WTC11 (cell line): ENCODE results near the gene VAMP3. TPM values are rescaled to one million over a fixed set of nuclear protein-coding genes. Genes with fewer than 3 reads are reported as not detected.

Experiments used
- ATAC-seq: fragments of 200-7000 bp; cut with Tn5 transposase; 2 replicates; pipeline ENCODE4 v1.10.0; 2021; ENCODE audit warnings: mild to moderate bottlenecking, moderate library complexity
- CTCF ChIA-PET: fragments of 300-600 bp; sonication (Branson Sonifier 250); formaldehyde crosslinking; loops from one replicate; lab custom pipeline; 2021; ENCODE audit warnings: antibody characterized with exemption; lab: Charles Lee
- POLR2A ChIA-PET: fragments of 350-600 bp; sonication (Branson Sonifier 250); formaldehyde crosslinking; loops from one replicate; lab custom pipeline; 2021; ENCODE audit warnings: antibody characterized with exemption; lab: Charles Lee
- DNase-seq: peaks from one replicate; pipeline ENCODE4 v3.0.0; 2021; ENCODE audit warnings: low spot score
- H3K27ac Mint-ChIP-seq: 2 replicates; pipeline ENCODE4 v1.8.0; 2021; ENCODE audit warnings: mixed read lengths
- H3K27me3 Mint-ChIP-seq: 2 replicates; pipeline ENCODE4 v1.8.0; 2021; ENCODE audit warnings: low read depth, mild to moderate bottlenecking, moderate library complexity, mixed read lengths
- H3K36me3 Mint-ChIP-seq: 2 replicates; pipeline ENCODE4 v1.8.0; 2021; ENCODE audit warnings: mixed read lengths
- H3K4me1 Mint-ChIP-seq: 2 replicates; pipeline ENCODE4 v1.8.0; 2022; ENCODE audit warnings: mixed read lengths
- H3K4me3 Mint-ChIP-seq: 2 replicates; pipeline ENCODE4 v1.8.0; 2021; ENCODE audit warnings: mild to moderate bottlenecking, moderate library complexity, mixed read lengths
- H3K9me3 Mint-ChIP-seq: 2 replicates; pipeline ENCODE4 v1.8.0; 2021; ENCODE audit warnings: mixed read lengths
- ATF2 ChIP-seq: sonication (generic); formaldehyde crosslinking; IDR thresholded peaks from 2 replicates; pipeline ENCODE4 v1.8.1; 2022; ENCODE audit warnings: low read depth, missing genetic modification reagents, borderline replicate concordance
- ELF4 ChIP-seq: sonication (generic); formaldehyde crosslinking; IDR thresholded peaks from 2 replicates; pipeline ENCODE4 v1.8.1; 2022; ENCODE audit warnings: low read depth, mild to moderate bottlenecking, moderate library complexity, missing genetic modification reagents
- GABPB1 ChIP-seq: sonication (generic); formaldehyde crosslinking; IDR thresholded peaks from 2 replicates; pipeline ENCODE4 v1.8.1; 2023; ENCODE audit warnings: mild to moderate bottlenecking, missing genetic modification reagents
- GRHL2 ChIP-seq: fragments of 250-450 bp; sonication (Bioruptor Pico); IDR thresholded peaks from 2 replicates; pipeline ENCODE4 v1.8.0; 2022; ENCODE audit warnings: mild to moderate bottlenecking, moderate library complexity; ENCODE audit not compliant: insufficient replicate concordance, severe bottlenecking
- JAZF1 ChIP-seq: fragments of 250-450 bp; sonication (Bioruptor Pico); IDR thresholded peaks from 2 replicates; pipeline ENCODE4 v1.9.0; 2021; ENCODE audit warnings: moderate library complexity, mild to moderate bottlenecking, inconsistent platforms
- KAT7 ChIP-seq: sonication (generic); formaldehyde crosslinking; IDR thresholded peaks from 2 replicates; pipeline ENCODE4 v1.8.1; 2023; ENCODE audit warnings: missing genetic modification reagents, mild to moderate bottlenecking, borderline replicate concordance
- NR2C2 ChIP-seq: sonication (generic); formaldehyde crosslinking; IDR thresholded peaks from 2 replicates; pipeline ENCODE4 v1.8.0; 2022; ENCODE audit warnings: mild to moderate bottlenecking, missing genetic modification reagents
- PRDM15 ChIP-seq: sonication (generic); formaldehyde crosslinking; IDR thresholded peaks from 2 replicates; pipeline ENCODE4 v1.8.0; 2022; ENCODE audit warnings: missing genetic modification reagents
- PRRX2 ChIP-seq: fragments of 250-450 bp; sonication (Bioruptor Pico); IDR thresholded peaks from 2 replicates; pipeline ENCODE4 v1.8.0; 2021; ENCODE audit warnings: mild to moderate bottlenecking
- TEAD1 ChIP-seq: sonication (generic); formaldehyde crosslinking; IDR thresholded peaks from 2 replicates; pipeline ENCODE4 v1.8.0; 2022; ENCODE audit warnings: mild to moderate bottlenecking, missing genetic modification reagents
- ZNF121 ChIP-seq: sonication (generic); formaldehyde crosslinking; IDR thresholded peaks from 2 replicates; pipeline ENCODE4 v1.8.0; 2023; ENCODE audit warnings: missing genetic modification reagents
- ZNF138 ChIP-seq: sonication (generic); formaldehyde crosslinking; conservative IDR thresholded peaks from 2 replicates; pipeline ENCODE4 v1.8.1; 2022; ENCODE audit warnings: mild to moderate bottlenecking, moderate library complexity, missing genetic modification reagents
- ZNF396 ChIP-seq: fragments of 250-450 bp; sonication (Bioruptor Pico); IDR thresholded peaks from 2 replicates; pipeline ENCODE4 v1.8.0; 2021; ENCODE audit warnings: mild to moderate bottlenecking, moderate library complexity, borderline replicate concordance
- ZNF425 ChIP-seq: fragments of 250-450 bp; sonication (Bioruptor Pico); conservative IDR thresholded peaks from 2 replicates; pipeline ENCODE4 v1.9.0; 2021; ENCODE audit warnings: mild to moderate bottlenecking
- total RNA-seq: library from RNA; stranded (reverse); gene quantifications from 3 replicates; pipeline ENCODE4 v1.2.3, GENCODE V29; 2021
- TF ChIP-seq, protein P1 (sequence below): sonication (generic); formaldehyde crosslinking; IDR thresholded peaks from 2 replicates; pipeline ENCODE4 v1.8.1; 2023; ENCODE audit warnings: mild to moderate bottlenecking, missing genetic modification reagents, borderline replicate concordance
- TF ChIP-seq, protein P2 (sequence below): sonication (generic); formaldehyde crosslinking; IDR thresholded peaks from 2 replicates; pipeline ENCODE4 v1.8.0; 2022; ENCODE audit warnings: mild to moderate bottlenecking, missing genetic modification reagents
- TF ChIP-seq, protein P3 (sequence below): sonication (generic); formaldehyde crosslinking; IDR thresholded peaks from 2 replicates; pipeline ENCODE4 v1.8.0; 2023; ENCODE audit warnings: mild to moderate bottlenecking, missing genetic modification reagents
- TF ChIP-seq, protein P4 (sequence below): sonication (generic); formaldehyde crosslinking; IDR thresholded peaks from 2 replicates; pipeline ENCODE4 v1.8.1; 2022; ENCODE audit warnings: low read depth, mild to moderate bottlenecking, moderate library complexity, missing genetic modification reagents, borderline replicate concordance

VAMP3 gene
- total RNA-seq, 1 experiment from 2014 or later = 40.2 TPM

DNA sequence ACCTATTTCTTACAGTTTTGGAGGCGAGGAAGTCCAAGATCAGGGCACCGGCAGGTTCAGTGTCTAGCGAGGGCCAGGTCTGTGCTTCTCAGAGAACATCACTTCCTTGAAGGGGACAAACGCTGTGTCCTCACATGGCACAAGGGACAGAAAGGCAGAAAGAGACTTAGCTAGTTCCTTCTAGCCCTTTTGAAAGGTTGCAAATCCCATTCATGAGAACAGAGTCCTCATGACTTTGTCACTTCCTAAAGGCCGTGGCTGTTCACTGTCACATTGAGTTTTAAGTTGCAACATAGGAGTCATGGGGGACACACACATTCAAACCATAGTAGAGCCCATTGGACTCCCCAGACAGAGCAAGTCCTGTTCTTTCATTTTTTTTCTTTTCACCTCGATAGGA is 40.4 kb downstream of the VAMP3 start (continued):
- no peak for TF ChIP-seq ATF2 (CRISPR knock-in tag)
- TF ChIP-seq PRRX2 (CRISPR knock-in tag) = no peak
- no peak for TF ChIP-seq JAZF1
- TF ChIP-seq, all 79 proteins: peak for 0

DNA sequence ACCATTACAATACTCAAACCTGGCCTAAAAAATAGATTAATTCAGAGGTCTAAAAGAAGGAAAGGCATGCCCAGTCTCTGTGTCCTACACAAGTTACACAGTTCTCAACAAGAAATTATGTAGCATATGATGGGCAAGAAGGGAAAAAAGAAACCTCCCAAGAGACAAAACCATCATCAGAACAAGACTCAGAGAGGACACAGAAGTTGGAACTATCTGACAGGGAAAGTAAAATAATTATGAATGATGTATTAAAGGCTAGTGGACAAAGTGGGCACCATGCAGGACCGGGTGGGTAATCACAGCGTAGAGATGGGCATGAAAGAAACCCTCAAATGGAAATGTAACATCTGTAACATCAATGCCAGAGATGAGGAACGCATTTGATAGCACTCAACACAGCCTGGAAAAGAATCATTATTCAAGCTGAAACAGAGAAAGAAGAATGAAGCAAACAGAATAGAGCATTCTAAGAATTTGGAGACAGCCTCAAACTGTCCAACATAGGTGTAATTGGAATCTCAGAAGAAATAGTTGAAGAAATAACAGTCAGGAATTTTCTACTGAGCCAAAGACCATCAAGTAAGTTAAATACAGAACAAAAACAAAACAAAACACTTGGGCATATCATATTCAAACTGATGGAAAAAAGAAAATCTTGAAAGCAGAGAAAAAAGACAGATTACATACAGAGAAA is 42.7 kb downstream of the VAMP3 start:
- peaks cover 36% of the 10 kb centered on the region for H3K36me3 Mint-ChIP-seq
- peaks cover 6% of the 10 kb centered on the region; the same call in 1 of the 2 replicates for H3K27me3 Mint-ChIP-seq
- no peaks in the 10 kb centered on the region for H3K4me1 Mint-ChIP-seq
- CTCF ChIA-PET = no interaction called here
- H3K27ac Mint-ChIP-seq = no peak overlapping the region
- H3K9me3 Mint-ChIP-seq = peaks cover 25% of the 10 kb centered on the region
- no peak overlapping the region for H3K4me3 Mint-ChIP-seq
- ATAC-seq (no peak), DNase-seq (no peak)
- POLR2A ChIA-PET = no interaction called here
- TF ChIP-seq GRHL2 (CRISPR knock-in tag) (no peak), NR2C2 (no peak), TEAD1 (CRISPR knock-in tag) (no peak), ZNF121 (CRISPR knock-in tag) (no peak), ZNF425 (no peak), PRDM15 (CRISPR knock-in tag) (no peak), PRRX2 (CRISPR knock-in tag) (no peak), ELF4 (CRISPR knock-in tag) (no peak), ZNF138 (CRISPR knock-in tag) (no peak), GABPB1 (CRISPR knock-in tag) (no peak), ZNF396 (CRISPR knock-in tag) (no peak), KAT7 (CRISPR knock-in tag) (no peak)
- TF ChIP-seq, protein P1, sequence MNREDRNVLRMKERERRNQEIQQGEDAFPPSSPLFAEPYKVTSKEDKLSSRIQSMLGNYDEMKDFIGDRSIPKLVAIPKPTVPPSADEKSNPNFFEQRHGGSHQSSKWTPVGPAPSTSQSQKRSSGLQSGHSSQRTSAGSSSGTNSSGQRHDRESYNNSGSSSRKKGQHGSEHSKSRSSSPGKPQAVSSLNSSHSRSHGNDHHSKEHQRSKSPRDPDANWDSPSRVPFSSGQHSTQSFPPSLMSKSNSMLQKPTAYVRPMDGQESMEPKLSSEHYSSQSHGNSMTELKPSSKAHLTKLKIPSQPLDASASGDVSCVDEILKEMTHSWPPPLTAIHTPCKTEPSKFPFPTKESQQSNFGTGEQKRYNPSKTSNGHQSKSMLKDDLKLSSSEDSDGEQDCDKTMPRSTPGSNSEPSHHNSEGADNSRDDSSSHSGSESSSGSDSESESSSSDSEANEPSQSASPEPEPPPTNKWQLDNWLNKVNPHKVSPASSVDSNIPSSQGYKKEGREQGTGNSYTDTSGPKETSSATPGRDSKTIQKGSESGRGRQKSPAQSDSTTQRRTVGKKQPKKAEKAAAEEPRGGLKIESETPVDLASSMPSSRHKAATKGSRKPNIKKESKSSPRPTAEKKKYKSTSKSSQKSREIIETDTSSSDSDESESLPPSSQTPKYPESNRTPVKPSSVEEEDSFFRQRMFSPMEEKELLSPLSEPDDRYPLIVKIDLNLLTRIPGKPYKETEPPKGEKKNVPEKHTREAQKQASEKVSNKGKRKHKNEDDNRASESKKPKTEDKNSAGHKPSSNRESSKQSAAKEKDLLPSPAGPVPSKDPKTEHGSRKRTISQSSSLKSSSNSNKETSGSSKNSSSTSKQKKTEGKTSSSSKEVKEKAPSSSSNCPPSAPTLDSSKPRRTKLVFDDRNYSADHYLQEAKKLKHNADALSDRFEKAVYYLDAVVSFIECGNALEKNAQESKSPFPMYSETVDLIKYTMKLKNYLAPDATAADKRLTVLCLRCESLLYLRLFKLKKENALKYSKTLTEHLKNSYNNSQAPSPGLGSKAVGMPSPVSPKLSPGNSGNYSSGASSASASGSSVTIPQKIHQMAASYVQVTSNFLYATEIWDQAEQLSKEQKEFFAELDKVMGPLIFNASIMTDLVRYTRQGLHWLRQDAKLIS = no peak
- TF ChIP-seq, protein P2, sequence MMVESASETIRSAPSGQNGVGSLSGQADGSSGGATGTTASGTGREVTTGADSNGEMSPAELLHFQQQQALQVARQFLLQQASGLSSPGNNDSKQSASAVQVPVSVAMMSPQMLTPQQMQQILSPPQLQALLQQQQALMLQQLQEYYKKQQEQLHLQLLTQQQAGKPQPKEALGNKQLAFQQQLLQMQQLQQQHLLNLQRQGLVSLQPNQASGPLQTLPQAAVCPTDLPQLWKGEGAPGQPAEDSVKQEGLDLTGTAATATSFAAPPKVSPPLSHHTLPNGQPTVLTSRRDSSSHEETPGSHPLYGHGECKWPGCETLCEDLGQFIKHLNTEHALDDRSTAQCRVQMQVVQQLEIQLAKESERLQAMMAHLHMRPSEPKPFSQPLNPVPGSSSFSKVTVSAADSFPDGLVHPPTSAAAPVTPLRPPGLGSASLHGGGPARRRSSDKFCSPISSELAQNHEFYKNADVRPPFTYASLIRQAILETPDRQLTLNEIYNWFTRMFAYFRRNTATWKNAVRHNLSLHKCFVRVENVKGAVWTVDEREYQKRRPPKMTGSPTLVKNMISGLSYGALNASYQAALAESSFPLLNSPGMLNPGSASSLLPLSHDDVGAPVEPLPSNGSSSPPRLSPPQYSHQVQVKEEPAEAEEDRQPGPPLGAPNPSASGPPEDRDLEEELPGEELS (CRISPR knock-in tag) = no peak
- TF ChIP-seq, protein P3, sequence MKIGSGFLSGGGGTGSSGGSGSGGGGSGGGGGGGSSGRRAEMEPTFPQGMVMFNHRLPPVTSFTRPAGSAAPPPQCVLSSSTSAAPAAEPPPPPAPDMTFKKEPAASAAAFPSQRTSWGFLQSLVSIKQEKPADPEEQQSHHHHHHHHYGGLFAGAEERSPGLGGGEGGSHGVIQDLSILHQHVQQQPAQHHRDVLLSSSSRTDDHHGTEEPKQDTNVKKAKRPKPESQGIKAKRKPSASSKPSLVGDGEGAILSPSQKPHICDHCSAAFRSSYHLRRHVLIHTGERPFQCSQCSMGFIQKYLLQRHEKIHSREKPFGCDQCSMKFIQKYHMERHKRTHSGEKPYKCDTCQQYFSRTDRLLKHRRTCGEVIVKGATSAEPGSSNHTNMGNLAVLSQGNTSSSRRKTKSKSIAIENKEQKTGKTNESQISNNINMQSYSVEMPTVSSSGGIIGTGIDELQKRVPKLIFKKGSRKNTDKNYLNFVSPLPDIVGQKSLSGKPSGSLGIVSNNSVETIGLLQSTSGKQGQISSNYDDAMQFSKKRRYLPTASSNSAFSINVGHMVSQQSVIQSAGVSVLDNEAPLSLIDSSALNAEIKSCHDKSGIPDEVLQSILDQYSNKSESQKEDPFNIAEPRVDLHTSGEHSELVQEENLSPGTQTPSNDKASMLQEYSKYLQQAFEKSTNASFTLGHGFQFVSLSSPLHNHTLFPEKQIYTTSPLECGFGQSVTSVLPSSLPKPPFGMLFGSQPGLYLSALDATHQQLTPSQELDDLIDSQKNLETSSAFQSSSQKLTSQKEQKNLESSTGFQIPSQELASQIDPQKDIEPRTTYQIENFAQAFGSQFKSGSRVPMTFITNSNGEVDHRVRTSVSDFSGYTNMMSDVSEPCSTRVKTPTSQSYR (CRISPR knock-in tag) = no peak
- TF ChIP-seq, protein P4, sequence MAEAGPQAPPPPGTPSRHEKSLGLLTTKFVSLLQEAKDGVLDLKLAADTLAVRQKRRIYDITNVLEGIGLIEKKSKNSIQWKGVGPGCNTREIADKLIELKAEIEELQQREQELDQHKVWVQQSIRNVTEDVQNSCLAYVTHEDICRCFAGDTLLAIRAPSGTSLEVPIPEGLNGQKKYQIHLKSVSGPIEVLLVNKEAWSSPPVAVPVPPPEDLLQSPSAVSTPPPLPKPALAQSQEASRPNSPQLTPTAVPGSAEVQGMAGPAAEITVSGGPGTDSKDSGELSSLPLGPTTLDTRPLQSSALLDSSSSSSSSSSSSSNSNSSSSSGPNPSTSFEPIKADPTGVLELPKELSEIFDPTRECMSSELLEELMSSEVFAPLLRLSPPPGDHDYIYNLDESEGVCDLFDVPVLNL (CRISPR knock-in tag) = no peak
